Activated gamma-delta T cell (primary cell): ENCODE results near the gene CBFB.

ENCODE experiments used
- DNase-seq: peaks from one replicate; lab custom pipeline; 2025; lab: John Stamatoyannopoulos, UW

CBFB gene

DNA sequence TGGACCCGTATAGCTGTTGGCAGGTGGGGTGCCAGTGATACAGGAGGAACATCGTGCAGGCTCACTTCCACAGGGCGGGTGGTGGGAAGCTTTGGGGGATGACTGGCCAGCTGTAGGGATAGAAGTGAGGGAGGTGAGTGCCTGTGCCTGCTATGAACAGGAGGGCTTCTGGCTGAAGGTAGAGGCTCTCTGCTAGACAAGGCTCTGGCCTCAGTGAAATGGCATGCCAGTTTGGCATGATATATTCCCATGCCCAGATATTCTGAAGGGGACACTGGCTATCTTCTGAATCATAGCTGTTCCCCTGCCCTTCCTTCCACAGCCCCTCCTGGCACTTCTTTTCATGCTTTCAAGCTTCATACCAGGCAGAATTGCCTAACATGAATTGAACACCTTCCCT lies 99.9 kb downstream of the CBFB start:
- DNase-seq, result no peak

DNA sequence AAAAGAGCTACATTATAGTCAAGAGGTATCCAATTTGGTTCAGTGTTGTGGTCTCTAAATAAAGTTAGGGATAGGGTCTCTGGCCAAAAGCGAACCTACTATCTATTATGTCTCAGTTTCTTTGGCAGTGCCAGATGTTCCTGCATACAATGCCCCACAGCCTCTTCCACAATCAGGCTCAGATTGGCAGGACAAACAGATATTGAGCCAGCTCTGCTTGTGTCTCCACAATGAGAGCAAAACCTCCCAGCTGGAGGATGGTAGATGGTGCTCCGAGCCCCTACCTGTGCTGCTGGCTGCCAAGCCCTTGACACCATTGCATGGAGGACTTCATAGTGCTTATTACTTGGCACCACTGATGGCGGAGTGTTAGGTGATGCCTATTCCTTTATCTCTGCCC lies 100.5 kb downstream of the CBFB start:
- no peak for DNase-seq

DNA sequence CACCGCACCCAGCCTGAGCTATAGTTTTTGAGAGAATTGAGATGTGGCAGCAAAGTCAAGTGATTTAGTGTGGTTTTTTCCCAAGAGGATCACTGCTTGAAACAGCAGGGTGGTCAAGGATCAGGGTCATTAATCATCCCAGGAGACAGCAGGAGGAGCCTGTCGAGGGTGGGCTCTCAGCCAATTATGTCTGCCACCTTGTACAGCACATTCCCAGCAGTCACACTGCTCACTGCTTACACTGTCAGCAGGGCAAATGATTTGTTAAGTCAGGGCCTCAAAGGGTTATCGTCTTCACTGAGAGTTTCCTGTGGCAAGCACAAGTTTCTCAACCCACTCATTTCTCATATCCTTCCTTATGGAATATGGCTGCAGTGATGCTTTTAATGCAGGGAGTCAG lies 108.7 kb downstream of the CBFB start:
- DNase-seq, result no peak

DNA sequence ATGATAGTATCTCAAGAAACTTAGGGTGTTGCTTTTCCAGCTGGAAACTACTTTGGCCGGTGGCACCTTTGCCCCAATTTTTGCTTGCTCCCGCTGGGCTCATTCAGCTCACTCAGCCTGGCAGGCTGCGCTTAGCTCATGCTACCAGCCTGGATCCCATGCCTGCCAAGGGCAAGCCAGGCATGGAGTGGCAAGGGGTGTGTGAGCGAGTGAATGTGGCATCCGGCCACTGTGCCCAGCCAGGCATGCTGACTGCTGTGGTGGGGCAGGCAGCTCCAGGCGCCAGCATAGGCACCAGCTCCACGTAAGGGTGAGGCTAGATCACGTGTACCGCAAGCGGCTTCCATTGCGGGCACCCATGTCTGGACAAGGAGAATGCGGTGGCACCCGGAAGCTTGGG lies 112.4 kb downstream of the CBFB start:
- no peak for DNase-seq

DNA sequence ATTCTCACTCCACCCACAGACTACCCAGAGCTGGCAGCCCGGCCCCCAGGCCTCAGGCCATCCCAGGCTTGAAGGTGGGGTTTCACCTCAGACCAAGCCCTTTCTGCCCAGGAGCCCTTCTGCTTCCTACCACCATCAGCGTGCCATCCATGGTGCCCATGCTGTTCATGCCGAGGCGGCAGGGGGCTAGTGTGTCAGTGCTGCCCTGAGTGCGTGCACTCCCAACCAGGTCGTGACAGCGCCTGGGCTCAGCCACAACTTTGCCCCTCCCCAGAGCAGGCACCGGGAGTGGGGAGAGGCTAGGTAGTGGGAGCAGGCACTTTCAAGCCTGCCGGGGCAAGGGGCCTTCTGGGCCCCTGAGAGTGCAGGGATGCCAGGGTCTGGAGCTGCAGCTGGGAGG lies 113.4 kb downstream of the CBFB start:
- no peak for DNase-seq

DNA sequence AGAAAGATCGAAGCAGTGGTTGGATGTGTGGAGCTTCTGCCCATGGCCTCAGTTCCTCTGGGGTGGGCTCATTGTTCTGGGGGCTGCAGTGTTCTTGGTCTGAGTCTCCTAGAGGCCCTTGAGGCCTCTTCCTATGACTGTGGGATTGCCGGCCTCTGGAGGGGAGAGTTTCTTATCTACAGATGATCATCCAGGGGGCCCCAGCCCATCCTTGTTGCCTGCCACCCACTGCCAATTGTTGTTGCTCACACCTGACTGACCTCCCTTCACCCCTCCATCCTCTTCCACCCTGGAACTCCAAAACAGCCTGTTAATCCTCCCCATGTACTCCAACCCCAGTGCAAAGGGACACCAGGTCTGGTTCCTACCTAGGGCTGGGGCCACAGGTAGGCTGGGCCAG lies 116.0 kb downstream of the CBFB start:
- DNase-seq, result no peak

DNA sequence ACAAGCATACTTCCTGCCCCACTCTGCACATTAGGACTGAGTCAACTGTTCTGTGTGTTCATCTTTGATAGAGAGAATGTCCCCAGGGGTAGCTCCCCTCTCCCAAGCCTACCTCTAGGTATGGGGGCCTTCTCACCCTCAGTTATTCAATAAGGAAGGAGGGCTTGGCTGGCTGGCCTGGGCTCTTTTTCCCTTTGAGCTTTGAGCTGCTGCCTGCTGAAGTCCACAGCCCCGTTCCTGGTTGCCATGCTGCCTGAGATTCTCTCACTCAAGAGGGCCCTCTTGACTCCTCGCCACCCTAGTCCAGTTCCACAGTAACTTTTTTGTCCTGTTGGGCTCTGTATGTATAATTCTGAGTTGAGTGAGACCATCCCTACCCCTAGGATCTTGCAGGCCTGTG lies 116.8 kb downstream of the CBFB start:
- DNase-seq, result no peak

DNA sequence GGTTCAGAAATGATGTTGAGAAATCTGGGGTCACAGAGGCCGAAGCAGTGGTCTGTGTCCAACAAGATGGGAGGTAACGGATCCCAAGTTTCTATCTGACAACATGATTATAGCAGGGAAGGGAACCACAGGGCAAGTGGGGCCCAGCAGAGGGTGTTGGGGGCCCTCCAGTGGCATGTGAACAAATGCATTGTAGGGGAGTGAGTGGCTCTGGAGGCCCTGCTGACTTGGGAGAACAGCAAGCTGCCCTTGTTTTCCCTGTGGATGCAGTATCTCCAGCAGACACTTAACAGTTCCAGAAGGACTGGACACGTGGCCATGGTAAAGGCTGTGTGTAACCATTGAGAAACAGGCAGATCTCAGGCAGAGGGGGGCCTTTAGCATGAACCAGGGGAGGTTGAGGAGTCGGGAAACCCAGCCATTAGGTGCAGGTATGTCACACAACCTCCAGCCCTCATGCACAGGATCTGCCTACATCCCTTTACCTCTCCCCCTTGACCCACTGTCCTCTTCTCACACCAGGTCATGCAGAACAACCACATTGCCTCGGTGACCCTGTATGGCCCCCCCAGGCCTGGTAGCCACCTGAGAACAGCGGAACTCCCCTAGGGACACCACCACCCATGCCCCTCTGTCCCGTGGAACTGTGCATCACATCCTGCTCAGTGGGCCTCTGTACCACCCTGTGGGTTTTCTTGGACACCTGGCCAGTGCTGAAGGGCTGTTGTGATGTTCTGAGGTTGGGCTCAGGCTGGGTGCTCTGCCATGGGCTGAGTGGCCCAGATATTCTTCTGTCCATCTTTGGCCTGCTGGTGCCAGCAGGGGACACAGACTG lies 117.8 kb downstream of the CBFB start:
- DNase-seq, result no peak

DNA sequence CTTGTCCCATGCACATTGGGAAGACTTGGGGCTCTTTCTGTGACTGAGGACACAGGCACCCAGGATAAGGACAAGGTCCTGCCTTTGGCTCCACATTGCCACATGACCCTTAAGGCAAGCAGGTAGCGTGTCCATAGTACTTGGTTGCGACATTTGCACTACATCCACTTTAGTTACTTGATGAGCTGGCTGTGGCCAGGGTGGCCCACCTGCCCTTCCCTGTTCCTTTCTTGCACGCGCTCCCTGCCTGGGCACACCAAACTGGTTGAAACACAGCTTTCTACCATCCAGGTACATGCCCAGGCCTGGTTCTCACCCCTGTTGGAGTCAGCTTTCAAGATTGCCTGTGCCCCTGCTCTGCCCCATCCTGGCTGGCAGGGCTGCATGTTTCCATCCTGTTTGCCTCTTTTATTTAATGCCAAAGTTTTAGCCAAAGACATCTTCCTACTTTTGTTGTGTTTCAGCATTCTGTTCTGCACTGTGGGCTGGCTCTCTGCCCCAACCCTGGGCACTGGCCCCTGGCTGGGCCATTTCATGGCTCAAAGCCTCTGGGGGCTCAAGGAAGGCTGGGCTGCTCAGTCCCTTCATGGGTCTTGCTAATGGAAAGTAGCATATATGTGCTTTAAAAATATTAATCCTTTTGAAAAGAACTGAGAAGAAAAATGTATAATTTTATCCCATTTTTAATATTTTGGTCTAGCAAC lies 118.6 kb downstream of the CBFB start:
- no peak for DNase-seq

DNA sequence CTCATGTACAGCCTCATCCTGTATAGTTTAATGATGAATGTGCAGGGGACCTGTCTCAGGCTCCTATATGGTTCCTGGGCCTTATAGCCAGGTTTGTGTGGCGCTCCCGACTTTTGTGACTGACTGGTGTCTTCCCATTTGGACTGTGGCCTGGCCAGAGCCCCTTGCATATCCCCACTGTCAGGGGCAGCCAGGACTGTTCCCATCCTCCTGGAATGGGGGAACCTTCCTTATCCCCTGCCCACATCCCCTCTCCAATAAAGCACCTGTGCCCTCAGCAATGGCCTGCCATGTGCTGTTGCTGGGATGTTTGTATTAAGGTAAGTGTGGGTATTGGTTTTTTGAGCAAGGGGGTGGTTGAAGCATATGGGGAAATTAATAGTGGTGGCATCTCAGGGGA lies 119.3 kb downstream of the CBFB start:
- no peak for DNase-seq

DNA sequence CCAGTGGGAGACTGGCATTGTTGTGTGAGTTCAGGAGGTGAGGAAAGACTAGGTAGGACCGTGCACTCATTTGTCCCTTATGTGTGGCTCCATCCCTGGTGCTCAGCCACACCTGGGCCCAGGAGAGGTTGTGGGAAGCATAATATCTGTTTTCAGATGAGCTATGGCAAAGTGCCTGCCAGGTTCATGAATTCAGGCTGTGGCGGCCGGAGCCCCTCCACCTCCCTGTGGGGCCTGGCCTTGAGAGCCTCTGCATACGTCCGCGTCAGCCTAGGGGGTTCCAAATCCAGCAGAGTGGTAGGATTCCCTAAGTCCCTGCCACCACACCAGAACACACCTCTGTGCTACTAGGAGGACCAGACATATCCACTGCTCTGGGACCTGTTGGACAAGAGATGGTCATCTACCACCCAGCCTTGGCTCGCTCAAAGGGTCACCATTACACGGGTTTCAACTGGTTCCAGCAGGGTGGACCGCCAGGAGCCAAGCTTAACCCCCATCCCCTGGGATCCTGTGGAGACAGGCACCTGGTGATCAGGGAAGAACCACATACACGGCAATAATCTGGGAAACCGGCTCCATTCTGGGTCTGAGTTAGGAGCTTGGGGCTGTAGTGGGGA lies 119.8 kb downstream of the CBFB start:
- no peak for DNase-seq

DNA sequence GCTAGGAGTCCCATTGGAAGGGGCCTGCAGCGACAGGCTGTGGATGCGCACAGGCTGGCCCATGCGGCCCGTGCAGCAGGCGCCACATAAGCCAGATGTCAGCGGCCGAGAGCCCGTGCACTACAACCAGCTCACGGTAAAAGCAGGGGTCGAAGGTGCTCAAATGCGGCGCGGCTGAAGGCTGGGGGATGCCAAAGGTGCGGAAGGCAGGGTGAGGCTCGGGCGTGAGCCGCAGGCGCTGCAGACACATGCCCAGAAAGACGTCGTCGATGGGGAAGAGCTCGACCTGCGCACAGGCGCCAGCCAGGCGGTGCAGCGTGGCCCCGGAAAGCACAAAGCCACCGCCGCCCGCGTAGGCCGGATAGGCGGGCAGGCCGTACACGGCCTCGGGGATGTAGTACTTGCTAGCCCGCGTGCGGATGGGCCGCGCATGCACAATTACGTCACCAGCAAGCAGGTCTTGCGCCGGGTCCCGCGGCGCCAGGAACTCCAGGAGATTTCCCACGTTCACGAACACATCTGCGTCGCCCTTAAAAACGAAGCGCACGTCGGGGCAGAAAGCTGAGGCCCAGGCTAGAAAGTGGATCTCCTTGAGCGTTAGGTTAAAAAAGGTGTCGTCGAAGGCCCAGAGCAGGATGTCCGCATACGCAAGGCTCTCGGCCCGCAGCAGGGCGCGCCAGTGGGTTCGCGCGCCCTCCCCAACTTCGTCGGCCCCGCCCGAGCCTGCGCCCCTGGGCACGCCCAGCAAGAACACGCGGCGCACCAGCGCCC lies 120.5 kb downstream of the CBFB start:
- no peak for DNase-seq

DNA sequence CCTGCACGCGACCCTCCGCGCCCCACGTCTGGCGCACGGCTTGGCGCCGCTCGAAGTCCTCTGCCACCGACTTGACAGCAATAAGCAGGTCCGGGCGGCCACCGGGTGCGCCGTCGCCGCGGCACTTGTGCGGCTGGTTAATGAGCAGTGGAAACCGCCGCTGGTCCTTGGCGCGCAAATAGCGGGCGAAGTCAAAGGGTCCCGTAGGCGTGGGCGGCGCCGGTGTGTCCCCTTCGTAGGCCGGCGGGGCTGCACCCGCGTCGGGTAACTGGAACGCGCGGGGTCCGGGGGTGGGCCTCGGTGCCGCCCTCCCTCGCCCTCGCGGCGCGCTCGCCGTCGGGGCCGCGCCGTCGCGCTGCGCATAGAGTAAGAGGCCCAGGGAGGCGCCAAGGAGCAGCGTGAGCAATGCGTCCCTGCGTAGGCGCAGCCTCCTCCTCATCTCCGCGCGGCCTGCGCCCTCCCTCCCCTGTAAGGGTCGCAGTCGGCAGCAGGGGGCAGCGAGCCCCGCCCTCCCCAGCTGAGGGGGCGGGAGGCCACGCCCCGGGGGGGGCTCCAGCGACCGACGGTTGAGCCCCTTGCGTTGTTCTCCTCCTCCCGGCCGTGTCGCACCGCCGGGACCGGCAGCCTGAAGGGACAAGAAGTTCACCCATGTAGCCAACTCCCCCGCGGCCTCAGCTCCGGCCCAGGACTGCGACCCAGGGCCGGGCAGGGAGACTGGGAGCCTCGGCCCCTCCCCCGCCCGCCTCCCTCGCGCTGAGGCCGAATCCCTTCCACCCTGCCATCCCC lies 121.3 kb downstream of the CBFB start:
- no peak for DNase-seq
